ENCODE measurements around the gene DDA1. TPM values are rescaled to one million over a fixed set of nuclear protein-coding genes. Genes with fewer than 3 reads are reported as not detected.
"Not testable (repeated sequence)": the region's sequence is repeated elsewhere in the genome, so short reads cannot be mapped to it uniquely, and the experiment has no call there.

Gene DDA1
- total RNA-seq, 4 donors from 2014 or later, result 15.2 to 37.2 (median 23.9) TPM

DNA sequence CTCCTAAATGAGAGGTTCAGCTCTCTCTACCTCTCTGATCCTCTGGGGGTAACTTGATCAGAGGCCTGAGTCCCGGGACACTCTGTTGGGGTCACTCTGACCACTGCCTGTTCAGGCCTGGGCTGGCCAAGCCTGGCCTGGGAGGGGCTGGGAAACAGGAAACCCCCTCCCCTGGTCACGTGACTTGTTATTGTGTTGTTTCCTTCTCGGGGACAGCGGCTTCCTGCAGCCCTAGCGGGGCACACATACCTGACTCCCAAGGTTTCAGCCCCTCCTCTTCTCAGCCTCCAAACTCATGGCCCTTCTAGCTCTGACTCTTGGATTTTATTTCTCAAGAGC, 44.8 kb upstream of the DDA1 start, which contains the start of gene USHBP1:
Gene USHBP1 (minus strand): TSS at position 105 of the 339 bp plus-strand sequence. CDS start 446 bp downstream, outside the sequence.
- no peaks in the 10 kb centered on the region for H3K9me3 ChIP-seq
- H3K36me3 ChIP-seq, result peaks cover 0 to 8% (median 0%) of the 10 kb centered on the region in 3 donors
- peaks cover 0 to 14% (median 5%) of the 10 kb centered on the region in 4 donors for H3K4me1 ChIP-seq
- peak in 1 of 3 donors; percentile 18 for DNase-seq
- no peaks in the 10 kb centered on the region for H3K27me3 ChIP-seq
- H3K27ac ChIP-seq, result peak within 1 kb of the TSS in 2 of 4 donors; percentile 16 to 39
- TF ChIP-seq, protein P1, sequence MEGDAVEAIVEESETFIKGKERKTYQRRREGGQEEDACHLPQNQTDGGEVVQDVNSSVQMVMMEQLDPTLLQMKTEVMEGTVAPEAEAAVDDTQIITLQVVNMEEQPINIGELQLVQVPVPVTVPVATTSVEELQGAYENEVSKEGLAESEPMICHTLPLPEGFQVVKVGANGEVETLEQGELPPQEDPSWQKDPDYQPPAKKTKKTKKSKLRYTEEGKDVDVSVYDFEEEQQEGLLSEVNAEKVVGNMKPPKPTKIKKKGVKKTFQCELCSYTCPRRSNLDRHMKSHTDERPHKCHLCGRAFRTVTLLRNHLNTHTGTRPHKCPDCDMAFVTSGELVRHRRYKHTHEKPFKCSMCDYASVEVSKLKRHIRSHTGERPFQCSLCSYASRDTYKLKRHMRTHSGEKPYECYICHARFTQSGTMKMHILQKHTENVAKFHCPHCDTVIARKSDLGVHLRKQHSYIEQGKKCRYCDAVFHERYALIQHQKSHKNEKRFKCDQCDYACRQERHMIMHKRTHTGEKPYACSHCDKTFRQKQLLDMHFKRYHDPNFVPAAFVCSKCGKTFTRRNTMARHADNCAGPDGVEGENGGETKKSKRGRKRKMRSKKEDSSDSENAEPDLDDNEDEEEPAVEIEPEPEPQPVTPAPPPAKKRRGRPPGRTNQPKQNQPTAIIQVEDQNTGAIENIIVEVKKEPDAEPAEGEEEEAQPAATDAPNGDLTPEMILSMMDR (IDR thresholded peaks at IDR 0.05), result no peak
- no peak for TF ChIP-seq POLR2A (IDR thresholded peaks at IDR 0.05)
- peak within 1 kb of the TSS in 2 of 4 donors; percentile 32 to 33 for H3K4me3 ChIP-seq

DNA sequence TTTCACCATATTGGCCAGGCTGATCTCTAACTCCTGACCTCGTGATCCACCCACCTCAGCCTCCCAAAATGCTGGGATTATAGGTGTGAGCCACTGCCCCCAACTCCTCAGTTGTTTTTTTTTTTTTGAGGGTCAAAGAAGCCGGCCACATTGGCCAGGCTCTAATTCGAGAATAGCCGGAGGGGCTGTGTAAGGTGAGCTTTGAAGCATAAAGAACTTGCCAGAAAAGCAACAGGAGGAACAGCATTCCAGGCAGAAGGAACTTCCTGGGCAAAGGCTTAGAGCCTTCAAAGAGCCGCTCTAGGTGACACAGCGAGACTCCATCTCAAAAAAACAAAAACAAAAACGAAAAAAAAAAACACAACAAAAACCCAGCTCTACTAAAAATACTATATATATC, 43.3 kb upstream of the DDA1 start:
- peaks cover 0 to 14% (median 5%) of the 10 kb centered on the region in 4 donors for H3K4me1 ChIP-seq
- H3K27me3 ChIP-seq, result no peaks in the 10 kb centered on the region
- DNase-seq, result no peak
- peaks cover 0 to 21% (median 0%) of the 10 kb centered on the region in 3 donors for H3K36me3 ChIP-seq
- H3K27ac ChIP-seq, result peak overlapping the region in 2 of 4 donors; percentile 33 to 74
- TF ChIP-seq, protein P1 (IDR thresholded peaks at IDR 0.05), result no peak
- no peak for TF ChIP-seq POLR2A (IDR thresholded peaks at IDR 0.05)
- no peak overlapping the region for H3K4me3 ChIP-seq
- H3K9me3 ChIP-seq, result no peaks in the 10 kb centered on the region

DNA sequence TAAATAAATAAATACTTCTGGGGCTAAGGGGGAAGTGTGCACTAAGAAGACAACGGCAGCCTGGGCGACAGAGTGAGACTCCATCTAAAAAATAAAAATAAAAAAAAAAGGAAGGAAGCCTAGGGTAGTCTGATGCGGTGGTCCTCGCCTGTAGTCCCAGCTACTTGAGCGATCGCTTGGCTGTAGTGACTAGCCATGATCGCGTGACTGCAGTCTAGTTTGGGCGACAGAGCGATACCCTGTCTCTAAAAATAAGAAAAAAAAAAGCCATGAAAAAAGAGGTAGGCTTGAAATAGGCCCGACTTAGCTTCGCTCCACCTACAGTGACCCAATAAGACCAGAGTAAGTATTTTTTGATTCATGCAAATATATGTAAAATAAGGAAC, 42.8 kb upstream of the DDA1 start:
- H3K27me3 ChIP-seq, result no peaks in the 10 kb centered on the region
- H3K9me3 ChIP-seq, result no peaks in the 10 kb centered on the region
- DNase-seq, result peak in 1 of 3 donors; percentile 55
- H3K36me3 ChIP-seq, result peaks cover 0 to 27% (median 0%) of the 10 kb centered on the region in 3 donors
- TF ChIP-seq POLR2A (IDR thresholded peaks at IDR 0.05), result no peak
- TF ChIP-seq, protein P1 (IDR thresholded peaks at IDR 0.05), result no peak
- H3K27ac ChIP-seq, result peak overlapping the region in 3 of 4 donors; percentile 20 to 74 (median 33)
- peaks cover 0 to 14% (median 5%) of the 10 kb centered on the region in 4 donors for H3K4me1 ChIP-seq
- H3K4me3 ChIP-seq, result peak overlapping the region in 2 of 4 donors; percentile 18 to 65

DNA sequence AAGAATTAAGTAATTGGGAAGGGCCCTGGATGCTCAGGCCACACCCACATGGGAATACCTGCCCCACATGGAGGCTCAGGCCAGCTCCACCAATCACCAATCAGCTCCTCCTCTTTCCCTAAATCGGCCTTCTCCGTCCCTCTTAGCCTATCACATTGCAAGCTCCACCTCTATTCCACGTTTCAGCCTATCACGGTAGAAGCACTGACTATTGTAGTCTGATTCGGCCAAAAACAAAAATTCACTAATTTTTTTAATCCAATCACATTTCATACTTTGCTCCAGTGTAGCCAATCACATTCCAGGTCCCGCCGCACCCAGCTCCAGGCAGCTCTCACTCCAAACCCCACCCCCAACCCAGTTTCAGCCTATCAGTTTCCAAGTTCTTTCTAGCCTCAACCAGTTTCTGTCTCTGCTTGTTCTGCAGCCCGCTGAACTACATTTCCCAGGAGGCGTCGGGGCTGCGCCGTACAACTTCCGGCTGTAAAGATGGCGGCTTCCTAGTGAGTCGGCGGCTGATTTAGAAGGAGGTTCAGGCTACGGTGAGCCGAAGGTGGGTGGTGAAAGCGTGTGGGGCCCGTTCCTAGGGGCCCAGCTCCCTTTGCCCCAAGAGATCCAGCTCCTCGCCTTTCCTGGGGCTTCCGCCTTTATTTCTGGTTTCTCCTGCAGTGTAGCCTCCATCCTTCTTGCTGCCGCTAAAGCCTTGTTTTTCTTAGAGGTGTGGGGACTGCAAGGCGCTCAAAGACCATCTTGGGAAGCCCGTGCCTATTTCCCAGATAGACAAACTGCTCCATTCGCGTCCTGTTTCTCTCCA, 42.2 kb upstream of the DDA1 start, which contains the start of gene BABAM1:
Gene BABAM1 (plus strand): TSS at position 469 of the 814 bp plus-strand sequence. CDS start 1,364 bp downstream, outside the sequence.
- Histone ChIP-seq H3K4me1 (peaks cover 0 to 14% (median 5%) of the 10 kb centered on the region in 4 donors), H3K27ac (peak within 1 kb of the TSS; percentile 58 to 74 (median 66)), H3K27me3 (no peaks in the 10 kb centered on the region)

DNA sequence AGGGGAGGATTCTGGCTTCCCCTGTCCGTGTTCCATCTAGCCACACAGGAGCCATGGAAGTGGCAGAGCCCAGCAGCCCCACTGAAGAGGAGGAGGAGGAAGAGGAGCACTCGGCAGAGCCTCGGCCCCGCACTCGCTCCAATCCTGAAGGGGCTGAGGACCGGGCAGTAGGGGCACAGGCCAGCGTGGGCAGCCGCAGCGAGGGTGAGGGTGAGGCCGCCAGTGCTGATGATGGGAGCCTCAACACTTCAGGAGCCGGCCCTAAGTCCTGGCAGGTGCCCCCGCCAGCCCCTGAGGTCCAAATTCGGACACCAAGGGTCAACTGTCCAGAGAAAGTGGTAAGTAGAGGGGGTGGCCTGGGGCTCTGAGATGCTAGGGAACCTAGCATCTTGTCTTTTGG, 40.6 kb upstream of the DDA1 start:
- H3K4me1 ChIP-seq, result peaks cover 0 to 14% (median 5%) of the 10 kb centered on the region in 4 donors
- H3K27me3 ChIP-seq, result no peaks in the 10 kb centered on the region
- no peaks in the 10 kb centered on the region for H3K9me3 ChIP-seq
- no peak overlapping the region for H3K4me3 ChIP-seq
- no peak for DNase-seq
- TF ChIP-seq POLR2A (IDR thresholded peaks at IDR 0.05), result no peak
- TF ChIP-seq, protein P1 (IDR thresholded peaks at IDR 0.05), result no peak
- peaks cover 0 to 48% (median 0%) of the 10 kb centered on the region in 3 donors for H3K36me3 ChIP-seq
- H3K27ac ChIP-seq, result no peak overlapping the region

More for the DNA sequence above, 42.2 kb upstream of the DDA1 start, which contains the start of gene BABAM1:
- H3K4me3 ChIP-seq, result peak within 1 kb of the TSS; percentile 65 to 93 (median 74)
- DNase-seq, result peak; percentile 92 to 99 (median 97)
- peaks cover 0 to 33% (median 0%) of the 10 kb centered on the region in 3 donors for H3K36me3 ChIP-seq
- TF ChIP-seq, protein P1 (IDR thresholded peaks at IDR 0.05), result no peak
- no peak for TF ChIP-seq POLR2A (IDR thresholded peaks at IDR 0.05)
- H3K9me3 ChIP-seq, result no peaks in the 10 kb centered on the region

DNA sequence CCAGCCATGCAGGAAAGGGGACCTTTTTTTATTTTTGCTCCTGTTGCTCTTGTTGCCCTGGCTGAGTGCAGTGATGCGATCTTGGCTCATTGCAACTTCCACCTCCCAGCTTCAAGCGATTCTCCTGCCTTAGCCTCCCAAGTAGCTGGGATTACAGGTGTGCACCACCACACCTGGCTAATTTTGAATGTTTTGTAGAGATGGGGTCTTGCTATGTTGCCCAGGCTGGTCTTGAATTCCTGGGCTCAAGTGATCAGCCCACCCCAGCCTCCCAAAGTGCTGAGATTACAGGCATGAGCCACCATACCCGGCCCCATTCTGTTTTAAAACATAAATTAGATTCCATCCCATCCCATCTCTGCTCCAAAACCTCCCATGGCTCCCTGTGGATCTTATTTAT, 34.5 kb upstream of the DDA1 start:
- H3K4me1 ChIP-seq, H3K4me3 ChIP-seq, H3K9me3 ChIP-seq, H3K27me3 ChIP-seq, DNase-seq, H3K27ac ChIP-seq: not testable (repeated sequence)
- peaks cover 0 to 89% (median 0%) of the 10 kb centered on the region in 3 donors for H3K36me3 ChIP-seq
